CD4-positive, alpha-beta memory T cell (primary cell): ENCODE measurements around the gene TRIM66. TPM values are rescaled to one million over a fixed set of nuclear protein-coding genes. Genes with fewer than 3 reads are reported as not detected.
A peak's percentile ranks its signal among the peaks of the same experiment; 100 is the strongest.

Experiments
- CTCF ChIA-PET: fragments of 350-600 bp; sonication (Branson Sonifier 250); formaldehyde crosslinking; loops from one replicate; lab custom pipeline; 2021; ENCODE audit warnings: inconsistent platforms; ENCODE audit not compliant: partially characterized antibody; lab: Charles Lee
- POLR2A ChIA-PET: fragments of 350-600 bp; sonication (Branson Sonifier 250); formaldehyde crosslinking; loops from one replicate; lab custom pipeline; 2021; ENCODE audit not compliant: partially characterized antibody; lab: Charles Lee
- DNase-seq, 5 donors: peaks; one replicate each; pipeline versions ENCODE4 v3.0.0 to v3.0.0-alpha.2; 2020 to 2022; ENCODE audit warnings: mixed read lengths in 1 of 5
- H3K27ac ChIP-seq: one replicate; pipeline ENCODE4 v1.7.0; 2013; ENCODE audit warnings: low read depth, low read length
- H3K27me3 ChIP-seq: 2 replicates; pipeline ENCODE4 v1.7.0; 2013; ENCODE audit warnings: mild to moderate bottlenecking, low read length, moderate library complexity; ENCODE audit not compliant: insufficient read depth
- H3K36me3 ChIP-seq: 2 replicates; pipeline ENCODE4 v1.7.0; 2013; ENCODE audit warnings: mild to moderate bottlenecking, low read length, moderate library complexity; ENCODE audit not compliant: insufficient read depth
- H3K4me1 ChIP-seq: 2 replicates; pipeline ENCODE4 v1.7.0; 2013; ENCODE audit warnings: mild to moderate bottlenecking, low read length, moderate library complexity; ENCODE audit not compliant: insufficient read depth
- H3K4me3 ChIP-seq, 2 donors: one replicate each; pipeline ENCODE4 v1.7.0; 2013; ENCODE audit warnings: low read length in 2 of 2, mild to moderate bottlenecking in 1 of 2
- H3K9me3 ChIP-seq, 2 donors: one replicate each; pipeline ENCODE4 v1.7.0; 2013; ENCODE audit warnings: low read length in 2 of 2, control low read depth in 1 of 2; ENCODE audit not compliant: control insufficient read depth in 1 of 2
- H3K27ac Mint-ChIP-seq, 7 donors: one replicate each; pipeline ENCODE4 v1.8.0; 2020 to 2021; ENCODE audit warnings: mixed read lengths in 7 of 7, mild to moderate bottlenecking in 6 of 7, inconsistent platforms in 3 of 7, moderate library complexity in 3 of 7
- H3K27me3 Mint-ChIP-seq, 2 donors: one replicate each; pipeline ENCODE4 v1.8.0; 2020 to 2021; ENCODE audit warnings: mixed read lengths in 2 of 2
- H3K36me3 Mint-ChIP-seq, 2 donors: one replicate each; pipeline ENCODE4 v1.8.0; 2020 to 2021; ENCODE audit warnings: mixed read lengths in 2 of 2, inconsistent platforms in 1 of 2, mild to moderate bottlenecking in 1 of 2
- H3K4me1 Mint-ChIP-seq, 4 donors: one replicate each; pipeline ENCODE4 v1.8.0; 2020 to 2021; ENCODE audit warnings: mixed read lengths in 4 of 4, mild to moderate bottlenecking in 1 of 4
- H3K4me3 Mint-ChIP-seq, 8 donors: one replicate each; pipeline ENCODE4 v1.8.0; 2020 to 2021; ENCODE audit warnings: mixed read lengths in 8 of 8, mild to moderate bottlenecking in 7 of 8, moderate library complexity in 6 of 8, inconsistent platforms in 3 of 8
- H3K9me3 Mint-ChIP-seq, 8 donors: one replicate each; pipeline ENCODE4 v1.8.0; 2020 to 2021; ENCODE audit warnings: mixed read lengths in 8 of 8, mild to moderate bottlenecking in 5 of 8, inconsistent platforms in 3 of 8, moderate library complexity in 1 of 8
- intact Hi-C: fragments of 100-400 bp; cut with micrococcal nuclease; formaldehyde crosslinking; loops from one replicate; pipeline ENCODE4 v1.15.1; 2023
- polyA plus RNA-seq, 2 donors: library from polyadenylated mRNA; unstranded; fragments of 300-500 nt; fragmentation: Illumina TruSeq; gene quantifications; one replicate each; pipeline ENCODE4 v1.2.3, GENCODE V29; 2021
- total RNA-seq, 2 experiments: library from RNA; stranded (reverse); gene quantifications; one replicate each; pipeline ENCODE4 v1.2.3, GENCODE V29; 2021

Gene TRIM66
- total RNA-seq = 10 to 100 TPM; 25.0 to 31.3 TPM
- polyA plus RNA-seq = under 1 TPM in 1 of 2 donors, not detected in 1; 0.67 TPM

GRCh38 chr11:8682303-8683114 is at the start of gene TRIM66, which contains the start of gene RPL27A:
TSS of gene TRIM66 (minus strand) at chr11:8682665. CDS start at chr11:8672274, 10,391 bp downstream.
TSS of gene RPL27A (plus strand) at chr11:8682792. CDS start at chr11:8682814, 22 bp downstream.
- peak within 1 kb of the TSS; percentile 89 to 99 (median 96) for H3K4me3 Mint-ChIP-seq
- peaks cover 22% of the 10 kb centered on the region for H3K36me3 ChIP-seq
- H3K4me1 ChIP-seq = peaks cover 34% of the 10 kb centered on the region
- DNase-seq = peak; percentile 98 to 99 (median 98)
- ChIA-PET POLR2A (interaction anchor here (0.6 to 2.8 kb wide), 22 partner anchors 8 to 1773 kb away, joined by 3 to 29 read pairs (median 6); partner anchors contain the start of genes AMPD3, EIF3F, IPO7 and TMEM41B), CTCF (no interaction called here)
- H3K9me3 Mint-ChIP-seq = peaks cover 0 to 2% (median 0%) of the 10 kb centered on the region in 8 donors
- peaks cover 28 to 72% (median 40%) of the 10 kb centered on the region in 4 donors for H3K4me1 Mint-ChIP-seq
- intact Hi-C loops = loop anchor here (1.0 to 10.0 kb wide), 8 partner anchors 228 to 1620 kb away; partner anchors contain the start of genes AKIP1, TMEM9B and WEE1
- H3K9me3 ChIP-seq = no peaks in the 10 kb centered on the region
- H3K27ac Mint-ChIP-seq = peak within 1 kb of the TSS; percentile 97 to 99 (median 98)
- peak within 1 kb of the TSS; percentile 61 to 87 for H3K4me3 ChIP-seq
- H3K27ac ChIP-seq = peak within 1 kb of the TSS; percentile 96
- H3K36me3 Mint-ChIP-seq = peaks cover 38 to 72% of the 10 kb centered on the region in 2 donors
- no peaks in the 10 kb centered on the region for H3K27me3 ChIP-seq
- H3K27me3 Mint-ChIP-seq = no peaks in the 10 kb centered on the region

- intact Hi-C loops = no loop called here
- Mint-ChIP-seq H3K9me3 (no peaks in the 10 kb centered on the region), H3K27ac (no peak overlapping the region), H3K27me3 (peaks cover 0 to 4% of the 10 kb centered on the region in 2 donors), H3K36me3 (no peaks in the 10 kb centered on the region), H3K4me3 (no peak overlapping the region), H3K4me1 (no peaks in the 10 kb centered on the region)
- no peak overlapping the region for H3K27ac ChIP-seq
- peaks cover 4% of the 10 kb centered on the region for H3K27me3 ChIP-seq
- H3K36me3 ChIP-seq = no peaks in the 10 kb centered on the region
- H3K4me3 ChIP-seq = no peak overlapping the region
- ChIA-PET CTCF (no interaction called here), POLR2A (no interaction called here)
- H3K9me3 ChIP-seq = no peaks in the 10 kb centered on the region
- DNase-seq = no peak
- no peaks in the 10 kb centered on the region for H3K4me1 ChIP-seq
These were observed 49.3 kb upstream of the TRIM66 start for GRCh38 chr11:8731647-8732323.

- H3K27me3 Mint-ChIP-seq = peaks cover 0 to 4% of the 10 kb centered on the region in 2 donors
- no peaks in the 10 kb centered on the region for H3K9me3 Mint-ChIP-seq
- no peak overlapping the region for H3K27ac ChIP-seq
- H3K4me1 Mint-ChIP-seq = no peaks in the 10 kb centered on the region
- H3K36me3 ChIP-seq = no peaks in the 10 kb centered on the region
- POLR2A ChIA-PET = no interaction called here
- intact Hi-C loops = no loop called here
- no peaks in the 10 kb centered on the region for H3K9me3 ChIP-seq
- peaks cover 4% of the 10 kb centered on the region for H3K27me3 ChIP-seq
- H3K27ac Mint-ChIP-seq = no peak overlapping the region
- DNase-seq = no peak
- no peak overlapping the region for H3K4me3 Mint-ChIP-seq
- H3K4me1 ChIP-seq = no peaks in the 10 kb centered on the region
- no peak overlapping the region for H3K4me3 ChIP-seq
- no peaks in the 10 kb centered on the region for H3K36me3 Mint-ChIP-seq
- CTCF ChIA-PET = no interaction called here
These were observed 48.2 kb upstream of the TRIM66 start for GRCh38 chr11:8730697-8731020.

GRCh38 chr11:8729837-8730696 is 47.6 kb upstream of the TRIM66 start:
- ChIA-PET CTCF (no interaction called here), POLR2A (no interaction called here)
- Mint-ChIP-seq H3K4me1 (no peaks in the 10 kb centered on the region), H3K27ac (no peak overlapping the region), H3K4me3 (no peak overlapping the region), H3K9me3 (no peaks in the 10 kb centered on the region), H3K36me3 (no peaks in the 10 kb centered on the region), H3K27me3 (peaks cover 0 to 4% of the 10 kb centered on the region in 2 donors)
- Histone ChIP-seq H3K27me3 (peaks cover 4% of the 10 kb centered on the region), H3K4me3 (no peak overlapping the region), H3K9me3 (no peaks in the 10 kb centered on the region), H3K27ac (no peak overlapping the region), H3K36me3 (no peaks in the 10 kb centered on the region), H3K4me1 (no peaks in the 10 kb centered on the region)
- intact Hi-C loops = no loop called here
- DNase-seq = no peak

- H3K36me3 ChIP-seq = no peaks in the 10 kb centered on the region
- no peaks in the 10 kb centered on the region for H3K9me3 ChIP-seq
- Mint-ChIP-seq H3K36me3 (no peaks in the 10 kb centered on the region), H3K4me1 (no peaks in the 10 kb centered on the region), H3K4me3 (no peak overlapping the region), H3K27me3 (peaks cover 0 to 4% of the 10 kb centered on the region in 2 donors), H3K9me3 (no peaks in the 10 kb centered on the region), H3K27ac (no peak overlapping the region)
- no peak for DNase-seq
- H3K4me3 ChIP-seq = no peak overlapping the region
- H3K4me1 ChIP-seq = no peaks in the 10 kb centered on the region
- ChIA-PET CTCF (no interaction called here), POLR2A (no interaction called here)
- intact Hi-C loops = no loop called here
- no peak overlapping the region for H3K27ac ChIP-seq
- H3K27me3 ChIP-seq = peaks cover 4% of the 10 kb centered on the region
These were observed 46.6 kb upstream of the TRIM66 start for GRCh38 chr11:8729067-8729466.

GRCh38 chr11:8728563-8728962 is 46.1 kb upstream of the TRIM66 start:
- H3K36me3 Mint-ChIP-seq = no peaks in the 10 kb centered on the region
- H3K27ac Mint-ChIP-seq = no peak overlapping the region
- no peak overlapping the region for H3K4me3 ChIP-seq
- DNase-seq = no peak
- no peaks in the 10 kb centered on the region for H3K4me1 Mint-ChIP-seq
- H3K36me3 ChIP-seq = no peaks in the 10 kb centered on the region
- H3K9me3 ChIP-seq = no peaks in the 10 kb centered on the region
- no peak overlapping the region for H3K4me3 Mint-ChIP-seq
- ChIA-PET POLR2A (no interaction called here), CTCF (no interaction called here)
- H3K27me3 ChIP-seq = peaks cover 4% of the 10 kb centered on the region
- no peaks in the 10 kb centered on the region for H3K9me3 Mint-ChIP-seq
- H3K4me1 ChIP-seq = no peaks in the 10 kb centered on the region
- no peak overlapping the region for H3K27ac ChIP-seq
- H3K27me3 Mint-ChIP-seq = peaks cover 0 to 4% of the 10 kb centered on the region in 2 donors
- intact Hi-C loops = no loop called here
